Fibroblast of skin of abdomen (primary cell): Measurements from ENCODE around the gene HERC3.
"Not testable (repeated sequence)": the region's sequence is repeated elsewhere in the genome, so short reads cannot be mapped to it uniquely, and the experiment has no call there.

ENCODE experiments used
- DNase-seq: peaks from one replicate; pipeline ENCODE4 v3.0.0-alpha.2; 2013

Gene HERC3

DNA sequence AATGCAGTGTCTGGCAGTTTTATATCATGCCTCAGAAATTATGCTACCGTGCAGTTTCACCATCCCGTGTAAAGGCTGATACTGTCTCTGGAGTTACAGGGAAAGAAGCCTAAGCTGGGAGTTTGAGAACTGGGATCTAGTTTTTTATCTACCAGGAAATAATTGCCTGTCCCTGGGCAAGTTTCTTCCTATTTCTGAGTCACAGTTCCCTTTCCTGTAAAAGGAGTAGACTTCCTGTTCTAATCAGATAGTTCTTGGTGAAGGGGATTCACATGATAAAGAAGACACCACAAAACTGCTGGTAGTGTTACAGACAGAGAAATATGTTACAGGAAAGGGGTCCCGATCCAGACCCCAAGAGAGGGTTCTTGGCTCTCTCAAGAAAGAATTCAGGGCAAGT lies 17.1 kb downstream of the HERC3 start:
- no peak for DNase-seq

- DNase-seq = not testable (repeated sequence)
These were observed 17.5 kb downstream of the HERC3 start for GRCh38 chr4:88609794-88610193.

DNA sequence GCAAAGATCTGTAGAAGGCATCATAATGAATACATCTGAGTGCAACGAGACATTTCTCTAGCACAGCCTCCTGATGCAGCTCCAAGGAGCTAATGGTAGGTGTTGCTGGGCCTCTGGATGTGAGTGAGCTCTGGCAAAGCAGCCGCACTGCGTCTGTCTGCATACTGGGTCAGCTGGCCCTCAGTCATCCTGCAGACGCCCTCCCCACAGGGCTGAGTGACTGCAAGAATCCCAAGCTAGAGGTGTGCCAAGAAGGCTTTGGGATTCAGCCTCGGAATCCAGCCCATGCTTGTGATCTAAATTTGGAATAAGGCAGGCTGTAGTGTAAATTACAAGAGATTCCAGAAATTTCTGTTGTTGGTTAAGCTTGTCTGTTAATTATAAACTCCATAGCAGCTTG lies 18.5 kb downstream of the HERC3 start:
- DNase-seq = peak; percentile 83

DNA sequence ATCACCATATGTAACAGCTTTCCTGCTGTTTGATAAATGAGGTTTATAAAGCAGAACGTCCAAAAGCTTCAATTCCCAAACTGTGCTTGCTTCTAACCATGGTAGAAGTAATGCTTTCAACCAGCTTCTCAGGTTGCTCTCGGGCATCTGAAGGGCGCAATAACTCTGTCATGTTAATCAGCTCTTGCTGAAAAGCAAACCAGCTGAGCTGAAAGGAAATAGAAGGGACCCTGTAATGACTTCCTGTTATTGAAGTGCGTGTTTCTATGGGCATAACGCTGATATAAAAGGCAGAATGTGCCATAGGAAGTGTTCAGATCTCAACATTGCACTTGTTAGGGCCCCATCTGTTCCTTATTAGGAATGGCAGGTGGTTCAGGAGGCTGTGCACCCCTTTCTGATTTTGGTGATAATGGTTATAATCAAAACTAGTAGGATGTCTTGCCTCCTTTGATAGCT lies 21.2 kb downstream of the HERC3 start:
- DNase-seq = no peak

GRCh38 chr4:88614058-88614457 lies 21.8 kb downstream of the HERC3 start:
- DNase-seq = no peak

DNA sequence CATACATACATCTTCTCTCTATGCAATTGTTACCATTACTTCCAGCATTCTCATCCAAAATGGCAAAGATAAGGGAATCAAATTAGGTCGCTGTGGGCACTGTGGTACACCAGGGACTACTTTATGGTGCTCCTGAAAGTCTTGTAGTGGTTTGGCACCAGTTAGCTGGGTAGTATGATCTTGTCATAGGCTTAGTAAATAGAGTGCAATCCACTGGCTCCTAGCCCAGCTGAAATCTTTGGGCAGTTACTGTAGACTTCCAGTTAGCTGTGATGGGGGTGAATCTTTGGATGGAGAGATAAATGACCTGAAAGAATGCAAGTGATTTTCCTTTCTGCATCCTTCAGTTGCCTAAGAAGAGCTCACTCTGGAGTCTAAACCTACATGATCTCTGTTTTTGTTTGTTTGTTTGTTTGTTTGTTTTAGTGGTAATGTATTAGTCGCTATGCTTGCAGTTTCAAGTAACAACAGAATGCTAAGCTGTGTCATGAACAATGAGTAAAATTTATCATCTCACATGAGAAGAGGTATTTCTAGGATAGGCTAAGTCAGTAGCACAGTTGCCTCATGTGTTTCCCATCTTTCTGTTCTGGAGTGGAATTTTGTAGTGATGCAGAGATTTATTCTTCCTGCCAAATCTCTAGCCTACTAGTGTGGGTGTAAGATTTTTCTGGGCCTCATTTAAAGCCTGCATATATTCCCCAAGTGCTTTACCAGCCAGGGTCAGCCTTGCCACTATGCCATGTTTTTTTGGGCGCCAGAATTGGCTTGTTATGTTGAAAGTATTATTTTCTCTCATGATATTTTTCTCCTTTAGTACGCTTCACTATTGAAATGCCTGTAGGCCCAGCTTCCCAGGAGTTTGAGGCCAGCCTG lies 24.2 kb downstream of the HERC3 start:
- DNase-seq = peak; percentile 94

DNA sequence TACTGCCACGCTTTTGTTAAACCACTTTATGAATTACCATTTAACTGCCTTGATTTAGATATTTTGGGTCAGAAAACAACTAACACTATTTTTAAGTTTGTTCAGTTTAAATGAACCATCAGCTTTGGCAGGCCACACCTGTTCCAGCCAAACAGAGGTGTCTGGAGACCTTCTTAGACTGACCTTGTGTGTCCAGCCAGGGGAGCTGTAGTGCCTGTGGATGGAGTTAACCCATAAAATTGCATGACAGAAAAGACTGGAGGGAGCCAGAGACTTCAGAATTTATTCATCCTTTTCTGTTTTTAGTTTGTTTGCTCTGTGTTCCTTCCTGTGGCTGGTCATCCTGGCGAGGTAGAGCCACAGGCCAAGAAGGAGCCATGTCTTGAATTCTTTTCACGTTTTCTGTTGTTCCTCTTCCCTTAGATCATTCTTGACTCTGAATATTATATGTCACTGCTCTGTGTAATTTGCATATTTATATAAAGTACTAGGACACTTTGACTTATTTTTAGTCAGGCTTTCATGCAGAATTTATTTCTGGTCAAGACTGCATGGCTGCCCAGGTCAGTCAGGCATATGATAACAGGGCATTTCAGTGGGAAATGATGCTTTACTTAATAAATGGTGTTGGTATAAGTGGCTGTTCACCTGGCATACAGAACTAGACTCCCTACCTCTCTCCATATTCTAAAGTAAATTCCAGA lies 26.7 kb downstream of the HERC3 start:
- DNase-seq = no peak

DNA sequence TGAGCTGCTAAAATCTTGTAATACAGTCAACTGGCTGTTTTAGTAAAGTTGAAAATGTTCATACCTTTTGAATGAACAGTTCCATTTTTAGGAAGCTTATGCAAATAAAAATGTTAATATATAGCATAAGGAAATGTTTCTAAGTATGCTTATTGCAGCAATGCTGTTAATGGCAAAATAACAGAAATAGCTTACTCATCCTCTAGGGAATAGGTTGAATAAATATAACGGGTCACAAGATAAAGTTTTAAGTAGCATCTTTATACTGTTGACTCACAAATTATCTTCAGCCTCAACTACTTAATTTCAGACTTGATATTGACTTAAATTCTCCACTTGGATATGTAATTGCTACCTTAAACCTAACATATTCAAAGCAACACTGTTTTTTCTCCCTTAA lies 27.7 kb downstream of the HERC3 start:
- DNase-seq = peak; percentile 37

DNA sequence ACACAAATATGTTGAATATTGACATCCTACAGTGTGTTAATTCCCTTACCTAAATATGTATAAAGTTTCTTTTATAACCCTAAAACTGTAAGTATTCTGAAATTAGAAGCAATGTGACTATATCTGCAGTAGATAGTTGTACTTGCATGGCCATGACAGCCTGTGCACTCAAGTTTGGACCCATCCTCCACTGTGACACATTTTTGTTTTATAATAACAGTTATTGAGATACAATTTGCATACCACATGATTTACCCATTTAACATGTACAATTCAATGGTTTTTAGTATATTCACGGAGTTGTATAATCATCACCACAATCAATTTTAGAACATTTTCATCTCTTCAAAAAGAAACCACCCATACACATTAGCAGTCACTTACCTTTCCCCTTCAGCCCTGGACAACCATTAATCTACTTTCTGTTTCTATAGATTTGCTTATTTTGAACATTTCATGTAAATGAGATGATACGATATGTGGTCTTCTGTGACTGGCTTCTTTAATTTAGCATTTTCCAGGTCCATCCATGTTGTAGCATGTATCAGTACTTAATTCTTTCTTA lies 29.6 kb downstream of the HERC3 start:
- no peak for DNase-seq

GRCh38 chr4:88623097-88623496 lies 30.8 kb downstream of the HERC3 start:
- peak; percentile 95 for DNase-seq

GRCh38 chr4:88628746-88629145 lies 36.5 kb downstream of the HERC3 start:
- DNase-seq = no peak

GRCh38 chr4:88629826-88630225 lies 37.5 kb downstream of the HERC3 start:
- DNase-seq = no peak

DNA sequence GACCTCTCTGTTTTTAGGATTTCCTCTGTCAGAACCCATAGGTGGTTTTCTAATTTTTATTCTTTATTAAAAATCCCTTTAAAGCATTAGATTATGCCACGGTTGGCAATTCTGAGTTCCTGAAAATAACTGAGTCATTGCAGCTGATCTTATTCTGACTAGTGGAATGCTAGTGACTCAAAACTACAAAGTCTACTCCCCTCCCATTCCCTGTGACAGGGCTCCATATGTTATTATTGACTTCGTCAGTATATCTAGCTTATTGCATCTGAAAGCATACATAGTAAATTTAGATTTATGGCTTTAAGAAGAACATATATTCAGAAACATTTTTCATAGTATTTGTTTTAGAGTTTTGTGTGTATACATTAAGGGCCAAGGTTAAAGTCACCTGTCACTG lies 38.5 kb downstream of the HERC3 start:
- peak; percentile 80 for DNase-seq

- DNase-seq = no peak
These were observed 51.7 kb downstream of the HERC3 start for GRCh38 chr4:88643932-88644331.

GRCh38 chr4:88645994-88646393 lies 53.7 kb downstream of the HERC3 start:
- no peak for DNase-seq

DNA sequence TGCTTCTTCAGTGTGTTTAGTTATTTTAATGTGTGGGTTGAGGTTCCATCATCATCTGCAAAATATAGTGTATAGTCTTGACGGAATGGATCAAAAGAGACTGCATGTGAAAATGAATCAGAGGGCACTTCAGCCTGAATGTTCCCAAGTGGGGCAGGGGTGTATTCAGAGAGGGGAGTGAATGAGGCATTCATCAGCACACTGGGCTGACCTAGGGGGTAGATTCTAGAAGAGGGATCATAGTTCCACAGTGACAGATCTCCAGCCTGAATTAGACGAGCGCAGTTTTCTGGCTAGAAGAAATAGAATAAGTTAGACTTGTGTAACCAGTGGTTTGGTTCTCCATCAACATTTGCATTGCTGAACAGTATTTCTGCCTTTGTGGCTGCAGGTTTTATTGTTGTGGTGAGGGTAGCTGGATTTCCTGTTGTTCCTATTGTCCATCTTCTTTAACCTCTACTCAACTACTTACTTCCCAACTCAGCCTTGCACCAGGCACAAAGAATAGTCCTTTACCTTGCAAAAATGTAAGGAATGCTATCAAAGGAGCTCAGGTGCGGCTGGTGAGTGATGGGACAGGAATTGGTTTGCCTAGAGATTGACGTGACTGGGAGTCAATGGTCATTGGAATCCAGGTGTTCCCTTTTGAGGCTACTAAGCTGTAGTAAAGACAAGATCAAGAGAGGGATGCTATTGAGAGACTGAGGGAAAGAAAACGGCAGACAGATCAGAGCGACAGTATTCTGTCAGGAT lies 54.4 kb downstream of the HERC3 start:
- no peak for DNase-seq

DNA sequence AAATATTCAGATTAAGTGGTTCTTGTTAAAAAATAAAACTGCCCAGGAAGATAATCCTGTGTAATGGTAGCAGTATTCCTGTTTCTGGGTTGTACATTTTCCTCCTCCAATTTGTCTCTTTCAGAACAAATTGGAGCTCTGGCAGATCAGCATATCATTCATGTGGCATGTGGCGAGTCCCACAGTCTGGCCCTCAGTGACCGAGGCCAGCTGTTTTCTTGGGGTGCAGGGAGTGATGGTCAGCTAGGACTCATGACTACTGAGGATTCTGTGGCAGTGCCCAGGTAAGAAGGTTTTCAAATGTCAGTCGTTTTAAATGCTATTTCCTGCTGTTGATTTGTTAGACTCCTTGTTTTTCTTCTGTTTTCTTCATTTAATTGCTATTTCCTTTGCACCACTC lies 57.4 kb downstream of the HERC3 start:
- no peak for DNase-seq

GRCh38 chr4:88653371-88653946 lies 61.2 kb downstream of the HERC3 start:
- no peak for DNase-seq

GRCh38 chr4:88655226-88655625 lies 62.9 kb downstream of the HERC3 start:
- DNase-seq = no peak

GRCh38 chr4:88659055-88659889 lies 67.0 kb downstream of the HERC3 start:
- DNase-seq = peak; percentile 65

DNA sequence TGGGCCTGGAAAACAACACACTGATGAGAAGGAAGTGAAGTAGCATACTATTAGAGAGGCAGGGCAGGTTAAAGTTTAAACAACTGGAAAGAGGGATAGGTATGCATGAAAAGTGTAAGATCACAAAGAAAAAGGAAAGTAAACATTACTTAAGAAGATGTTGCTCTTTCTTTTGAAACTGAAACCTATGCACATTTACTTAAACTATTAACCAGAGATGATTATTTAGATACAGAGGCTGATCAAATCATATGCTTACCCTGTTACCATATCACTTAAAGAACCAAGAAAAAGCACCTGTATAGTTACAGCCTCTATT lies 67.6 kb downstream of the HERC3 start:
- no peak for DNase-seq
